Epithelial cell of esophagus (primary cell): ENCODE results near the gene ZBTB20.

ENCODE experiments used
- DNase-seq: peaks from one replicate; pipeline ENCODE4 v3.0.0; 2010; ENCODE audit warnings: low read depth
- H3K4me3 ChIP-seq: 2 replicates; pipeline ENCODE4 v1.5.1; 2011; ENCODE audit warnings: mild to moderate bottlenecking, low read length, control low read depth
- TF ChIP-seq, protein P1 (sequence below): IDR thresholded peaks from 2 replicates; pipeline ENCODE4 v1.5.1; 2011; ENCODE audit warnings: low read depth, mild to moderate bottlenecking, low read length, control low read depth, inconsistent platforms; ENCODE audit not compliant: insufficient read depth; ENCODE audit errors: missing control alignments

Gene ZBTB20

DNA sequence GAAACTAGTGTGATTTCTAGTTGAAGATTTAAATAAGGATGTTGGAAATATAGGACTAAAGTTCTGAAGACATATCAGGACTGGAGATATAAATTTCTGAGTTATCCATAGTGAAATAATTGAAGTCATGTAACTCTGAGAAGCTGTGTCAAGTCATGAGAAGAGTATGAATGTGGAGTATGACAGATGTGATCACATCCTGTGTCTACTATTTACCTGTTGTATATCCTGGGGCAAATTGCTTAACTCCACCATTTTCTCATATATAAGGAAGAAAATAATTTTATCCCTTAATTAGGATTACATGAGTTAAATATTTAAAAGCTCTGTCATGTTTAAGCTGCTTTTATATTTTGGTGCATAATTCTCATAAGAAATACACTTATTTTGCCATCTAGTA lies 350.3 kb downstream of the ZBTB20 start:
- H3K4me3 ChIP-seq: no peak overlapping the region
- DNase-seq: peak; percentile 62
- TF ChIP-seq, protein P1, sequence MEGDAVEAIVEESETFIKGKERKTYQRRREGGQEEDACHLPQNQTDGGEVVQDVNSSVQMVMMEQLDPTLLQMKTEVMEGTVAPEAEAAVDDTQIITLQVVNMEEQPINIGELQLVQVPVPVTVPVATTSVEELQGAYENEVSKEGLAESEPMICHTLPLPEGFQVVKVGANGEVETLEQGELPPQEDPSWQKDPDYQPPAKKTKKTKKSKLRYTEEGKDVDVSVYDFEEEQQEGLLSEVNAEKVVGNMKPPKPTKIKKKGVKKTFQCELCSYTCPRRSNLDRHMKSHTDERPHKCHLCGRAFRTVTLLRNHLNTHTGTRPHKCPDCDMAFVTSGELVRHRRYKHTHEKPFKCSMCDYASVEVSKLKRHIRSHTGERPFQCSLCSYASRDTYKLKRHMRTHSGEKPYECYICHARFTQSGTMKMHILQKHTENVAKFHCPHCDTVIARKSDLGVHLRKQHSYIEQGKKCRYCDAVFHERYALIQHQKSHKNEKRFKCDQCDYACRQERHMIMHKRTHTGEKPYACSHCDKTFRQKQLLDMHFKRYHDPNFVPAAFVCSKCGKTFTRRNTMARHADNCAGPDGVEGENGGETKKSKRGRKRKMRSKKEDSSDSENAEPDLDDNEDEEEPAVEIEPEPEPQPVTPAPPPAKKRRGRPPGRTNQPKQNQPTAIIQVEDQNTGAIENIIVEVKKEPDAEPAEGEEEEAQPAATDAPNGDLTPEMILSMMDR: no peak

DNA sequence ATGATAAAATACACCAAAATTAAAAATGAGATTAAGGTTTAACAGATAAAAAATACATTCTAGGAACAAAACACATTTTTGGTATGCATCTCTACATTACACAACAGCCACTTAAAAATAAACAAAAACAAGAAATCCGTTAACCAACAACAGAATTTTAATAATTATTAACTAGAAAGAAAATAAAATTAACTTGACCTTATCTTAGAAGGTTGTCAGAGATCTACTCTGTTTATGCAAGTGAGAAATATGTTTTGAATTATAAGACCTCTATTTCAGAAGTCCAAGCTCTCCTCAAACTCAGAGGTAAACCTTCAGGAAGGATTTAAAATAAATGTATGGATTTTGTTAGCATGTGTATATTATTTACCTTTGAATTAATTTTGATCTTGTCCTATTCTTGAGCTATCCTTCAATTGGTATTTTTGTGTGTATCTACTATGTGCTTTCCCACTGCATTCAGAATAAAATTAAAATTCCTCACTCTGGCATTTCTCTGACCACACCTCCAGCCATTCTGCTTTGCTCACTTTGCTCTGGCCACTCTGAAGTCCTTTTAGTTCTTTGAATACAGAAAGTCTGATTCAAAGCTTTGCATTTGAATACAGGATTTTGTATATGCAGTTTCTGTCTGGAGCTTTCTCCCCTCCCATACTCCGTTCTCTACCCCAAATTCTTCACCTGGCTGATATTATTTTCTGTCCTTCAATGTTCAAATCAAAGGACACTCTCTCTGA lies 352.0 kb downstream of the ZBTB20 start:
- TF ChIP-seq, protein P1: no peak
- no peak overlapping the region for H3K4me3 ChIP-seq
- no peak for DNase-seq

DNA sequence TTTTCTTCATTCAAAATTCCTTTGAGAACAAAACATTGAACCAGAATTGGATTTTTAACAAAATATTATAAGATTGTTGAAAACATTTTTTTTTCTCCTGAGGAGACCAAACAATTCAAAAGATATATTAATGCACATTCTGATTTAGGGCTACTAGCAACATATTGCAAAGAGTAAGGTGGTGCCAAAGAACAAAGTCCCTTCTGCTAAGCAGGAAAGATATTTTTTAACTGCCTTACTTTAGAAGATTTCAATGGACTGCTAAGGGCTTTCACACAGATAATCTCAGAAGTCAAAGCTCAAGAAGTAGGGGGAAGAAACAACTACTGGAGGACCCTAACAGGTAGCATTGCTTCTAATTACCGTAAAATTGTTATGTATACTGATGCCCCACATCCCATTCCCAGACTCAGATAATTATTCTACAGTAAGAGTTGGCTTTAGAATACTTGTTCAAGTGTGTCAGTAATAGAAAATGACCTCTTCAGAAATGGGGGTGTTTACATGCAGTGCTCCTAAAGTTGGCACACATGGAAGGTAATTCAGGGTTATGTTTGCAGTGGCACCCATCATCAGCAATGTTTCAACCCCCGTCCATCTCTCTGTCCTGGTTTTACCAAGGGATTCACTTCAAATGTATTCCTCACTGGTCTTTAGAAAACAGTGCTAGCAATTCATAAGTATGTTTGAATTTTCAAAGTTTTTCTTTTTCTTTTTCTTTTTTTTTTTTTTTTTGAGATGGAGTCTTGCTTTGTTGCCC lies 354.7 kb downstream of the ZBTB20 start:
- TF ChIP-seq, protein P1: no peak
- no peak overlapping the region for H3K4me3 ChIP-seq
- DNase-seq: no peak

DNA sequence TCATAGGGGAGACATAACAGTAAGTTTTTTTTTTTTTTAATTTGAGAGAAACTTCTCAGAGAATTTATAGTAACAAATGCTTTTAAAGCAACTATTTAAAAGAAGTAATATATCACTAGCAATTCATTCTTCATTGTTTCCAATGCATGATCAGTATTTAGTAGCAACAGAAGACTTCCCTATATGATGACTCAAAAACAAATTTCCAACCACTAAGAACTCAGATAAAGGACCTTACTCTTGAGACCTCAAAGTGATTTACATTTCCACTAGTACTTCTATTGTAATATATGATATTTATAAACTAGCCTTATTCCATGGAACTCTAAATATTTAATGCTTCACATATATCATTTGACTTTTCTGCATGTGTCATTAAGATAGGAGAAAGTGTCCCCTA lies 356.3 kb downstream of the ZBTB20 start:
- no peak overlapping the region for H3K4me3 ChIP-seq
- TF ChIP-seq, protein P1: no peak
- DNase-seq: no peak

DNA sequence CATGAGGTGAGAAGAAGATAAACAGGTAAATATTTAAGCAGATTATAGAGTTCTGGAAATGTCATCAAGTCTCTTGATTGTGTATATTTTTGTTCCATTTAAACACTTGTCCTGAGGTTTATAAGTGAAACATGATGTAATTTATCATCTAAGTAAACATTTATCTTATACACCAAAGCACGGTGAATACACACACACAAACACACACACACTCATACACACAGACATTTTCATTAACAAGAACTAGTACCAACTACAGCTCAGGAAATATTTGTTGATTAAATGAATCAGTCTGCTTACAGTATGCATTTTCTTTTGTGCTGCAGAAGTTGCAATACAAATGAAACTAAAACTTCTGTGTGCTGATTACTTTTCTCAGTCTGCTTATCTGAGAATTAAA lies 357.3 kb downstream of the ZBTB20 start:
- DNase-seq: no peak
- TF ChIP-seq, protein P1: no peak
- no peak overlapping the region for H3K4me3 ChIP-seq

DNA sequence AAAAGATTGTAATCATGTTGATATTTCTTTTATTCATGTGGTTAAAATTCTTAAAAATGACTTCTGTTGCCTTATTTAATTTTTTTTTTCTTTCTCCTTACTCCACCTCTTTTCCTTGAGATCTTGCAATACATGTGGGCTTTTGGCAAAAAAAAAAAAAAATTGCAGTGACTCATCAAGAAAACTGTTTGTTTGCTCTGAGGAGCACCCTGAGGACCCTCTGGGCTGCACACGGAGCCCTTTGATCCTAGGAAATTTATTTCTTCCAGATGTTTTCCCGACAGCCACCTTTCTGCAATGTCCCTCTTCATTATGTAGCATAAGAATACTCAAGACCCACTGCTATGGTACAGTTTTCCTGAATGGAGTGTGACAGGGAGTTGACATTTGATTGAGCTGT lies 371.7 kb downstream of the ZBTB20 start:
- no peak for DNase-seq
- H3K4me3 ChIP-seq: no peak overlapping the region
- TF ChIP-seq, protein P1: no peak

DNA sequence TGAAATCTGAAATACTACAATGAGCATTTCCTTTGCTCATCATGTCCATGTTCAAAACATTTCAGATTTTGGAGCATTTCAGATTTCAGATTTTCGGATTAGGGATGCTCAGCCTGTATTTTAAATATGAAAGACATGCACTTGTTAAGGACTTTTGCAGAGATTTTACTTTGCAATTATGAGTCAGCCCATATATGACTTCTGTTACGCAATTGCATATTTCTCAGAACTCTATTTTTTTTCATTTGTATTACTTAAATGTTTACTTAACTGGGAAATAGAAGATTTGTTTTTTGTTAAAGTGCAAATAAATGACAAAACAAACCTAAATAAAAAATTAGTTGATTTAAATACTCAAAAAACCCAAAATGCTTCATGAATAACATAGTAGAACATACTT lies 376.2 kb downstream of the ZBTB20 start:
- TF ChIP-seq, protein P1: no peak
- DNase-seq: peak; percentile 62
- no peak overlapping the region for H3K4me3 ChIP-seq
